GM12875 (cell line): ENCODE results near the gene CST7.

Experiments
- H3K4me3 ChIP-seq: one replicate; pipeline ENCODE4 v1.5.1; 2011; ENCODE audit warnings: low read depth, low read length, control low read depth
- CTCF ChIP-seq: IDR thresholded peaks from 2 replicates; pipeline ENCODE4 v1.5.1; 2011; ENCODE audit warnings: low read depth, mild to moderate bottlenecking, control low read depth, inconsistent platforms, low read length, moderate library complexity, borderline replicate concordance; ENCODE audit not compliant: insufficient read depth

Gene CST7

GRCh38 chr20:24933266-24933908, 15.7 kb upstream of the CST7 start:
- no peak for TF ChIP-seq CTCF
- no peak overlapping the region for H3K4me3 ChIP-seq

- H3K4me3 ChIP-seq = no peak overlapping the region
- TF ChIP-seq CTCF = no peak
Measured at GRCh38 chr20:24934101-24934661, 14.9 kb upstream of the CST7 start.

GRCh38 chr20:24934716-24935115, 14.4 kb upstream of the CST7 start:
- TF ChIP-seq CTCF = no peak
- no peak overlapping the region for H3K4me3 ChIP-seq

DNA sequence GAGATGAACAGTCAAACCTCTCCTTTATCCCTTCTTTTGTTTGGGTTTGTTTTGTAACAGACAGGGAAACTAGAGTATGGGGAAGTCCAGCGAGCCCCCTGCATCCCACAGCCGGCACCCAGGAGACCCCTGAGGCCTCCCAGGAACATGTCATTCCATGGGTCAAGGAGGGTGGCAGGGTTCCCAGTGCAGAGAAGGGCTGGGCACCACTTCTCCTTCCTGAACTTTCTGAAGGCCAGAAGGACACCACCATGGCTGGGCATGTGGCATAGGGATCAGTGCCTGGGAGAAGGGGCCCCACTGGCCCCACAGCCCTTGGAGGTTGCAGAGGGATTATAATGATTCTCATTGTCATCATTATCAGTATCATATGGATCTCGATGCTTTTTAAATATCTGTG, 13.9 kb upstream of the CST7 start:
- TF ChIP-seq CTCF = no peak
- H3K4me3 ChIP-seq = no peak overlapping the region

DNA sequence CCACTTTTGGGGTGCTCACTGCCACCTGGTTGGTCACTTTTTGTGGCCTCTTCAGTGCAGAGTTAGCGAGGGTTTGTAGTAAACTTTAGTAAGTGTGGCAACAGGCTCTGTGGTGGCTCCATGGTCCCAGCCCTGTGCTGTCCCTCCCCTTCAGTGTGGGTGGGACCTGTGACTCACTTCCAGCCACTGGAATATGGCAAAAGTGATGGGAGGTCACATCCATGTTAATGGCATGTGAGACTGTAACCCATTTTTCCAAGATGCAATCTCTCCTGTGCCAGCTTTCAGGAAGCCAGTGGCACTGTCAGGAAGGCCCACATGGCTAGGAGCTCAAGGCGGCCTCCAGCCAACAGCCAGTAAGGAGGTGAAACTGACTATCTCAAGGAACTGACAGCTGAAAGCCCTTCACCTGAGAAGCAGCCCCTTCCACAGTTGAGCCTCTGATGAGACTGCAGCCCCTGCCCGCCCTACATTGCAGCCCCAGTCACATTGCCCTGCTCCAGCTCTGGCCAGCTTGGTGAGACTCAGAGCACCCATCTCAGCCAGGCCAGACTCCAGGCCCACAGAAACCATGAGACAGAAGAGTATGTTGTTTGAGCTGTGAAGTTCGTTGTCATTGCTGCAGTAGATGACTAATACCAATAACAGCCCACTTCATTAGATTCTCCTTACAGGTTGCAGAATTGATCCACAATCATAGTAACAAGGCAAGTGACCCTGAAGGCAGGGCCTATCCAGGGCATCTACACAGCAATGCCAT, 13.1 kb upstream of the CST7 start:
- TF ChIP-seq CTCF = no peak
- no peak overlapping the region for H3K4me3 ChIP-seq

GRCh38 chr20:24936526-24937407, 12.3 kb upstream of the CST7 start:
- no peak overlapping the region for H3K4me3 ChIP-seq
- no peak for TF ChIP-seq CTCF
